Left ventricle myocardium inferior (tissue), 1 donor: ENCODE measurements around the gene PAQR4. TPM values are rescaled to one million over a fixed set of nuclear protein-coding genes. Genes with fewer than 3 reads are reported as not detected.

Experiments used
- DNase-seq: peaks from one replicate; pipeline ENCODE4 v3.0.0-alpha.2; 2020
- H3K27ac ChIP-seq: fragments of 200-600 bp; replicated peaks from 2 replicates; pipeline ENCODE4 v1.8.0; 2021
- H3K27me3 ChIP-seq: fragments of 200-600 bp; 2 replicates; pipeline ENCODE4 v1.8.0; 2021; ENCODE audit warnings: low read depth
- H3K36me3 ChIP-seq: fragments of 200-600 bp; 2 replicates; pipeline ENCODE4 v1.8.0; 2021
- H3K4me1 ChIP-seq: fragments of 200-600 bp; 2 replicates; pipeline ENCODE4 v1.8.0; 2021
- H3K4me3 ChIP-seq: fragments of 200-600 bp; 2 replicates; pipeline ENCODE4 v1.8.0; 2021; ENCODE audit warnings: mild to moderate bottlenecking, moderate library complexity
- H3K9me3 ChIP-seq: fragments of 200-600 bp; replicated peaks from 2 replicates; pipeline ENCODE4 v1.8.0; 2021
- intact Hi-C: fragments of 100-400 bp; cut with micrococcal nuclease; formaldehyde crosslinking; loops from one replicate; pipeline ENCODE4 v1.11.0; 2022
- total RNA-seq: library from RNA; stranded (reverse); fragmentation: NEBNext Ultra II Directional; extraction: Animal tissue kit (Norgen Biotek cat#: 25700); gene quantifications from one replicate; pipeline ENCODE4 v1.2.1, GENCODE V29; 2021
- TF ChIP-seq, protein P1 (sequence below): fragments of 200-600 bp; IDR thresholded peaks from 2 replicates; pipeline ENCODE4 v1.8.0; 2021; ENCODE audit warnings: antibody characterized with exemption, mild to moderate bottlenecking, borderline replicate concordance
- donor health status: DM: no; HTN: yes; CAD: no; lungs with severe emphysema.

PAQR4 gene
- total RNA-seq, 1 donor from 2014 or later: 9.2 TPM

GRCh38 chr16:2964475-2965336, 4.4 kb upstream of the PAQR4 start:
- intact Hi-C loops: no loop called here
- TF ChIP-seq, protein P1, sequence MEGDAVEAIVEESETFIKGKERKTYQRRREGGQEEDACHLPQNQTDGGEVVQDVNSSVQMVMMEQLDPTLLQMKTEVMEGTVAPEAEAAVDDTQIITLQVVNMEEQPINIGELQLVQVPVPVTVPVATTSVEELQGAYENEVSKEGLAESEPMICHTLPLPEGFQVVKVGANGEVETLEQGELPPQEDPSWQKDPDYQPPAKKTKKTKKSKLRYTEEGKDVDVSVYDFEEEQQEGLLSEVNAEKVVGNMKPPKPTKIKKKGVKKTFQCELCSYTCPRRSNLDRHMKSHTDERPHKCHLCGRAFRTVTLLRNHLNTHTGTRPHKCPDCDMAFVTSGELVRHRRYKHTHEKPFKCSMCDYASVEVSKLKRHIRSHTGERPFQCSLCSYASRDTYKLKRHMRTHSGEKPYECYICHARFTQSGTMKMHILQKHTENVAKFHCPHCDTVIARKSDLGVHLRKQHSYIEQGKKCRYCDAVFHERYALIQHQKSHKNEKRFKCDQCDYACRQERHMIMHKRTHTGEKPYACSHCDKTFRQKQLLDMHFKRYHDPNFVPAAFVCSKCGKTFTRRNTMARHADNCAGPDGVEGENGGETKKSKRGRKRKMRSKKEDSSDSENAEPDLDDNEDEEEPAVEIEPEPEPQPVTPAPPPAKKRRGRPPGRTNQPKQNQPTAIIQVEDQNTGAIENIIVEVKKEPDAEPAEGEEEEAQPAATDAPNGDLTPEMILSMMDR: no peak
- H3K27me3 ChIP-seq: peaks cover 89% of the 10 kb centered on the region
- H3K27ac ChIP-seq: no peak overlapping the region
- no peaks in the 10 kb centered on the region for H3K9me3 ChIP-seq
- no peaks in the 10 kb centered on the region for H3K36me3 ChIP-seq
- peaks cover 62% of the 10 kb centered on the region for H3K4me1 ChIP-seq
- peak overlapping the region; percentile 56 for H3K4me3 ChIP-seq
- no peak for DNase-seq

- Histone ChIP-seq H3K4me1 (peaks cover 76% of the 10 kb centered on the region), H3K27me3 (peaks cover 74% of the 10 kb centered on the region), H3K36me3 (no peaks in the 10 kb centered on the region), H3K9me3 (no peaks in the 10 kb centered on the region), H3K27ac (no peak overlapping the region), H3K4me3 (peak overlapping the region; percentile 56)
- intact Hi-C loops: no loop called here
- TF ChIP-seq, protein P1: no peak
- DNase-seq: no peak
Measured at GRCh38 chr16:2966043-2966807, 2.9 kb upstream of the PAQR4 start.

- Histone ChIP-seq H3K9me3 (no peaks in the 10 kb centered on the region), H3K4me3 (peak overlapping the region; percentile 56), H3K4me1 (peaks cover 80% of the 10 kb centered on the region), H3K36me3 (no peaks in the 10 kb centered on the region), H3K27ac (no peak overlapping the region), H3K27me3 (peaks cover 69% of the 10 kb centered on the region)
- TF ChIP-seq, protein P1: peak; percentile 23
- intact Hi-C loops: no loop called here
- no peak for DNase-seq
Measured at GRCh38 chr16:2966808-2967191, 2.3 kb upstream of the PAQR4 start.

DNA sequence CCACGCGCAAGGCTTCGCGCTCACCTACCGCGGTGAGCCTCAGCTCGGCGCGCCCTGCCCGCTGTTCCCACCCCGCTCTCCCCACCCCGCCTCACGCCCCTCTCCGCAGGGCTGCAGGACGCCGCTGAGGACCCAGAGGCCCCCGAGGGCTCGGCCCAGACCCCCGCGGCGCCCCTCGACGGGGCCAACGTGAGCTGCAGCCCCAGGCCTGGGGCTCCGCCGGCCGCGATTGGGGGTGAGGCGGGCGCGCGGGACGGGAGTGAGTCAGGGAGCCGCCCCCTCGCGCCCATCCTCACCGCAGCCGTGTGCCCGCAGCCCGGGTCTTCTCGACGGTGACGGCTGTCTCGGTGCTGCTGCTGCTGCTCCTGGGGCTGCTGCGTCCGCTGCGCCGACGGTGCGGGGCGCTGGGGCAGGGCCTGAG, 1.9 kb upstream of the PAQR4 start:
- TF ChIP-seq, protein P1: no peak
- intact Hi-C loops: no loop called here
- H3K9me3 ChIP-seq: no peaks in the 10 kb centered on the region
- peaks cover 82% of the 10 kb centered on the region for H3K4me1 ChIP-seq
- H3K36me3 ChIP-seq: peaks cover 4% of the 10 kb centered on the region
- H3K27me3 ChIP-seq: peaks cover 64% of the 10 kb centered on the region
- no peak for DNase-seq
- H3K27ac ChIP-seq: no peak overlapping the region
- peak overlapping the region; percentile 56 for H3K4me3 ChIP-seq

- H3K9me3 ChIP-seq: no peaks in the 10 kb centered on the region
- intact Hi-C loops: no loop called here
- H3K4me3 ChIP-seq: peak overlapping the region; percentile 85
- H3K4me1 ChIP-seq: peaks cover 86% of the 10 kb centered on the region
- TF ChIP-seq, protein P1: no peak
- no peak for DNase-seq
- H3K27ac ChIP-seq: no peak overlapping the region
- peaks cover 59% of the 10 kb centered on the region for H3K27me3 ChIP-seq
- H3K36me3 ChIP-seq: peaks cover 5% of the 10 kb centered on the region
Measured at GRCh38 chr16:2967721-2968161, 1.4 kb upstream of the PAQR4 start.
